ENCODE data around the gene DST.

Gene DST

DNA sequence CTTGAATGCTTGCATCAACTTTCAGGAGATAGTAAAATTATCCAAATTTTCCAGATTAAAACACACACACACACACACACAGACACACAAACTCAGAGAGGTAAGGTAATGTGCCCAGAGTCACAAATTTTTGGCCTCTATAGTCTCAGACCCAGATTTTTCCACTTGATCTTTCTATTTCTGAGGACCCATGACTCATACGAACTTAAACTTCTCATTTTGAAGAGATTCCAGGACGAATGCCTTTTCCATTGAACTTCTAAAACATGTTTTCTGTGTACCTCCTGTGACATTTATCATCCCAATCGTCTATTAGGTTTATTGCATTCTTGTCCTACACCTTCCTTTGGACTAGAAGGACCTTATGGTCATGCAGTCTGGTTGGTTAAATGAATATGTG, 222.4 kb downstream of the DST start:
- DNase-seq (ENCODE audit: low spot score in 2 of 2): no peak
- Mint-ChIP-seq H3K27me3 (no peaks in the 10 kb centered on the region), H3K4me3 (no peak overlapping the region), H3K9me3 (no peaks in the 10 kb centered on the region), H3K36me3 (no peaks in the 10 kb centered on the region), H3K4me1 (no peaks in the 10 kb centered on the region), H3K27ac (no peak overlapping the region)
- ATAC-seq (ENCODE audit: low read depth): no peak

- Mint-ChIP-seq H3K4me1 (no peaks in the 10 kb centered on the region), H3K27me3 (no peaks in the 10 kb centered on the region), H3K27ac (no peak overlapping the region), H3K36me3 (no peaks in the 10 kb centered on the region), H3K4me3 (no peak overlapping the region), H3K9me3 (no peaks in the 10 kb centered on the region)
- DNase-seq (ENCODE audit: low spot score in 2 of 2) (no peak), ATAC-seq (ENCODE audit: low read depth) (no peak)
These were observed 223.5 kb downstream of the DST start for GRCh38 chr6:56419191-56419590.

DNA sequence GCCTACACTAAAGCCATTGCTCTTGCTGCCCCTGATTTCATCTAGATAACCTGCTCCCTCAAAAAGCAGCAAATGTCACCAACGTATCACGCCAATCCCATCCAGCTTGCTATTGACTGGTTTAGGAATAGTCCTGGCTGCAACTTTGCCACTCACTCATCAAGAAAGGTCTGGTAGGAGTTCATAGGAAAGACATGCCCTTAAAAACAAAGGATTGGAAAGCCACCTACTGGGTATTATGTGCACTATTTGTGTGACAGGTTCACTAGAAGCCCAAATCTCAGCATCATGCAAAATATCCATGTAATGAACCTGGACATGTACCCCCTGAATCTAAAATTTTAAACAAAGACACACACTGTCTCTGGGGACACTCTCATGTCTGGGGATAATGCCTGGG, 224.9 kb downstream of the DST start:
- DNase-seq (ENCODE audit: low spot score in 2 of 2) (no peak), ATAC-seq (ENCODE audit: low read depth) (no peak)
- Mint-ChIP-seq H3K36me3 (no peaks in the 10 kb centered on the region), H3K4me3 (no peak overlapping the region), H3K9me3 (no peaks in the 10 kb centered on the region), H3K4me1 (no peaks in the 10 kb centered on the region), H3K27ac (no peak overlapping the region), H3K27me3 (no peaks in the 10 kb centered on the region)

- ATAC-seq (ENCODE audit: low read depth) (no peak), DNase-seq (ENCODE audit: low spot score in 2 of 2) (no peak)
- Mint-ChIP-seq H3K9me3 (no peaks in the 10 kb centered on the region), H3K36me3 (no peaks in the 10 kb centered on the region), H3K4me3 (no peak overlapping the region), H3K27ac (no peak overlapping the region), H3K27me3 (no peaks in the 10 kb centered on the region), H3K4me1 (no peaks in the 10 kb centered on the region)
These were observed 226.4 kb downstream of the DST start for GRCh38 chr6:56416247-56416646.

GRCh38 chr6:56408976-56409375, 233.7 kb downstream of the DST start:
- H3K9me3 Mint-ChIP-seq: no peaks in the 10 kb centered on the region
- ATAC-seq (ENCODE audit: low read depth): no peak
- H3K27ac Mint-ChIP-seq: no peak overlapping the region
- H3K4me3 Mint-ChIP-seq: no peak overlapping the region
- H3K36me3 Mint-ChIP-seq: no peaks in the 10 kb centered on the region
- no peaks in the 10 kb centered on the region for H3K4me1 Mint-ChIP-seq
- H3K27me3 Mint-ChIP-seq: peaks cover 2% of the 10 kb centered on the region
- no peak for DNase-seq (ENCODE audit: low spot score in 2 of 2)
